Left ventricle myocardium inferior (tissue), 1 donor: ENCODE measurements around the gene RGCC. TPM values are rescaled to one million over a fixed set of nuclear protein-coding genes. Genes with fewer than 3 reads are reported as not detected.

ENCODE experiments used
- DNase-seq: peaks from one replicate; pipeline ENCODE4 v3.0.0-alpha.2; 2020
- H3K27ac ChIP-seq: fragments of 200-600 bp; replicated peaks from 2 replicates; pipeline ENCODE4 v1.8.0; 2021
- H3K27me3 ChIP-seq: fragments of 200-600 bp; 2 replicates; pipeline ENCODE4 v1.8.0; 2021; ENCODE audit warnings: low read depth
- H3K36me3 ChIP-seq: fragments of 200-600 bp; 2 replicates; pipeline ENCODE4 v1.8.0; 2021
- H3K4me1 ChIP-seq: fragments of 200-600 bp; 2 replicates; pipeline ENCODE4 v1.8.0; 2021
- H3K4me3 ChIP-seq: fragments of 200-600 bp; 2 replicates; pipeline ENCODE4 v1.8.0; 2021; ENCODE audit warnings: mild to moderate bottlenecking, moderate library complexity
- H3K9me3 ChIP-seq: fragments of 200-600 bp; replicated peaks from 2 replicates; pipeline ENCODE4 v1.8.0; 2021
- CTCF ChIP-seq: fragments of 200-600 bp; IDR thresholded peaks from 2 replicates; pipeline ENCODE4 v1.8.0; 2021; ENCODE audit warnings: antibody characterized with exemption, mild to moderate bottlenecking, borderline replicate concordance
- intact Hi-C: fragments of 100-400 bp; cut with micrococcal nuclease; formaldehyde crosslinking; loops from one replicate; pipeline ENCODE4 v1.11.0; 2022
- total RNA-seq: library from RNA; stranded (reverse); fragmentation: NEBNext Ultra II Directional; extraction: Animal tissue kit (Norgen Biotek cat#: 25700); gene quantifications from one replicate; pipeline ENCODE4 v1.2.1, GENCODE V29; 2021
- donor health status: DM: no; HTN: yes; CAD: no; lungs with severe emphysema.

The RGCC gene
- total RNA-seq, 1 donor from 2014 or later: 45.8 TPM

- Histone ChIP-seq H3K36me3 (no peaks in the 10 kb centered on the region), H3K27me3 (no peaks in the 10 kb centered on the region), H3K9me3 (peaks cover 12% of the 10 kb centered on the region), H3K27ac (no peak overlapping the region), H3K4me3 (no peak overlapping the region), H3K4me1 (no peaks in the 10 kb centered on the region)
- intact Hi-C loops: no loop called here
- no peak for DNase-seq
- no peak for TF ChIP-seq CTCF
Measured at GRCh38 chr13:41505209-41505835, 48.0 kb downstream of the RGCC start.

GRCh38 chr13:41506312-41506711, 49.0 kb downstream of the RGCC start:
- TF ChIP-seq CTCF: no peak

GRCh38 chr13:41509971-41510370, 52.6 kb downstream of the RGCC start:
- H3K4me3 ChIP-seq: no peak overlapping the region
- H3K9me3 ChIP-seq: peaks cover 11% of the 10 kb centered on the region
- DNase-seq: no peak
- intact Hi-C loops: no loop called here
- H3K36me3 ChIP-seq: no peaks in the 10 kb centered on the region
- H3K27me3 ChIP-seq: no peaks in the 10 kb centered on the region
- no peak overlapping the region for H3K27ac ChIP-seq
- TF ChIP-seq CTCF: no peak
- no peaks in the 10 kb centered on the region for H3K4me1 ChIP-seq

More at GRCh38 chr13:41506312-41506711, 49.0 kb downstream of the RGCC start:
- no peaks in the 10 kb centered on the region for H3K4me1 ChIP-seq
- H3K36me3 ChIP-seq: no peaks in the 10 kb centered on the region
- intact Hi-C loops: no loop called here
- H3K27me3 ChIP-seq: no peaks in the 10 kb centered on the region
- no peak overlapping the region for H3K27ac ChIP-seq
- H3K9me3 ChIP-seq: peaks cover 20% of the 10 kb centered on the region
- DNase-seq: no peak
- no peak overlapping the region for H3K4me3 ChIP-seq

- intact Hi-C loops: no loop called here
- H3K36me3 ChIP-seq: no peaks in the 10 kb centered on the region
- no peaks in the 10 kb centered on the region for H3K4me1 ChIP-seq
- H3K27me3 ChIP-seq: no peaks in the 10 kb centered on the region
- H3K9me3 ChIP-seq: peaks cover 8% of the 10 kb centered on the region
- no peak for TF ChIP-seq CTCF
- no peak overlapping the region for H3K27ac ChIP-seq
- H3K4me3 ChIP-seq: no peak overlapping the region
- DNase-seq: no peak
Measured at GRCh38 chr13:41511827-41512226, 54.5 kb downstream of the RGCC start.

GRCh38 chr13:41512441-41512840, 55.1 kb downstream of the RGCC start:
- no peak for DNase-seq
- TF ChIP-seq CTCF: no peak
- intact Hi-C loops: no loop called here
- Histone ChIP-seq H3K4me1 (no peaks in the 10 kb centered on the region), H3K36me3 (no peaks in the 10 kb centered on the region), H3K9me3 (peaks cover 8% of the 10 kb centered on the region), H3K4me3 (no peak overlapping the region), H3K27me3 (no peaks in the 10 kb centered on the region), H3K27ac (no peak overlapping the region)

GRCh38 chr13:41513600-41513999, 56.2 kb downstream of the RGCC start:
- no peaks in the 10 kb centered on the region for H3K27me3 ChIP-seq

More at GRCh38 chr13:41513600-41513999, 56.2 kb downstream of the RGCC start:
- no peak overlapping the region for H3K4me3 ChIP-seq
- no peak for DNase-seq
- TF ChIP-seq CTCF: no peak
- H3K27ac ChIP-seq: no peak overlapping the region
- no peaks in the 10 kb centered on the region for H3K36me3 ChIP-seq
- intact Hi-C loops: no loop called here
- H3K4me1 ChIP-seq: no peaks in the 10 kb centered on the region
- peaks cover 8% of the 10 kb centered on the region for H3K9me3 ChIP-seq
